Testis (tissue), 2 donors: ENCODE data around the gene BNC2.

Source experiments
- POLR2A ChIP-seq: fragments of 450-650 bp; IDR thresholded peaks from one replicate; pipeline ENCODE4 v1.6.1; 2017; ENCODE audit warnings: antibody characterized with exemption, mild to moderate bottlenecking, moderate library complexity
- TF ChIP-seq, protein P1 (sequence below), 3 experiments: fragments of 450-650 bp in 2 of 3; fragments of 200-600 bp in 1 of 3; sonication (generic) in 1 of 3; IDR thresholded peaks; one replicate each; pipeline ENCODE4 v1.5.1; 2016 to 2019; ENCODE audit warnings: antibody characterized with exemption in 3 of 3, mild to moderate bottlenecking in 2 of 3, moderate library complexity in 1 of 3

DNA sequence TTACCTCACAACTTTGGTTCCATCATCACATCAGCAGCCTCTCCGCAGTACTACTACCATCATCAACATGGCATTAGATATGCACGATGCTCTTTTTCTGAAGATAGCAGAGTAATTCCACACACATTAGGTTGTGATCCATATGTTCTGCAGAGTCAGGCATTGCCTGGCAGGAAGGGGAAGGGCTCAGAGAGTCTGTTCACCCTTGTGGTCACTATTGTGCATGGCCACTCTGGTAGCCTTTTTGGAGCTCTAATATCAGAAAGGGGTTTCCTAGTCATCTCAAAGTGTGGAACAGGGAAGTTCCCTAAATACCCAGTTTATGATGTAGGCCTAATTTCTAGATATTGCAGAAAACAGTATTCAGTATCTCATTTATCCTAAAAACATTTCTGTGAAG, 373.6 kb downstream of the BNC2 start:
- TF ChIP-seq, protein P1, sequence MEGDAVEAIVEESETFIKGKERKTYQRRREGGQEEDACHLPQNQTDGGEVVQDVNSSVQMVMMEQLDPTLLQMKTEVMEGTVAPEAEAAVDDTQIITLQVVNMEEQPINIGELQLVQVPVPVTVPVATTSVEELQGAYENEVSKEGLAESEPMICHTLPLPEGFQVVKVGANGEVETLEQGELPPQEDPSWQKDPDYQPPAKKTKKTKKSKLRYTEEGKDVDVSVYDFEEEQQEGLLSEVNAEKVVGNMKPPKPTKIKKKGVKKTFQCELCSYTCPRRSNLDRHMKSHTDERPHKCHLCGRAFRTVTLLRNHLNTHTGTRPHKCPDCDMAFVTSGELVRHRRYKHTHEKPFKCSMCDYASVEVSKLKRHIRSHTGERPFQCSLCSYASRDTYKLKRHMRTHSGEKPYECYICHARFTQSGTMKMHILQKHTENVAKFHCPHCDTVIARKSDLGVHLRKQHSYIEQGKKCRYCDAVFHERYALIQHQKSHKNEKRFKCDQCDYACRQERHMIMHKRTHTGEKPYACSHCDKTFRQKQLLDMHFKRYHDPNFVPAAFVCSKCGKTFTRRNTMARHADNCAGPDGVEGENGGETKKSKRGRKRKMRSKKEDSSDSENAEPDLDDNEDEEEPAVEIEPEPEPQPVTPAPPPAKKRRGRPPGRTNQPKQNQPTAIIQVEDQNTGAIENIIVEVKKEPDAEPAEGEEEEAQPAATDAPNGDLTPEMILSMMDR (IDR thresholded peaks at IDR 0.05): no peak
- no peak for TF ChIP-seq POLR2A
